ENCODE data around the gene UMAD1.

UMAD1 gene

GRCh38 chr7:7607010-7607409 is 33.5 kb upstream of the UMAD1 start (continued):
- TF ChIP-seq CSDC2 (CRISPR knock-in tag; IDR thresholded peaks at IDR 0.05) = no peak

- TF ChIP-seq ISL1 (CRISPR knock-in tag; IDR thresholded peaks at IDR 0.05) (no peak), PATZ1 (CRISPR knock-in tag; IDR thresholded peaks at IDR 0.05; ENCODE audit: borderline replicate concordance) (no peak), CSRNP3 (CRISPR knock-in tag; IDR thresholded peaks at IDR 0.05) (no peak), ZC3H10 (CRISPR knock-in tag; IDR thresholded peaks at IDR 0.05) (no peak), SNAI2 (CRISPR knock-in tag; IDR thresholded peaks at IDR 0.05) (no peak), ZNF565 (CRISPR knock-in tag; conservative IDR thresholded peaks at IDR 0.05; ENCODE audit: low read depth) (no peak), CSDC2 (CRISPR knock-in tag; IDR thresholded peaks at IDR 0.05) (no peak), RARB (CRISPR knock-in tag; IDR thresholded peaks at IDR 0.05) (no peak), ARNTL (CRISPR knock-in tag; IDR thresholded peaks at IDR 0.05; ENCODE audit: borderline replicate concordance, low read depth) (no peak), CREB5 (CRISPR knock-in tag; IDR thresholded peaks at IDR 0.05; ENCODE audit: low read depth) (no peak), ZNF8 (CRISPR knock-in tag; IDR thresholded peaks at IDR 0.05) (no peak), TOX (CRISPR knock-in tag; IDR thresholded peaks at IDR 0.05; ENCODE audit: borderline replicate concordance) (no peak), PPARA (CRISPR knock-in tag; IDR thresholded peaks at IDR 0.05; ENCODE audit: borderline replicate concordance) (no peak), ZFP3 (CRISPR knock-in tag; IDR thresholded peaks at IDR 0.05) (no peak), POU6F1 (CRISPR knock-in tag; IDR thresholded peaks at IDR 0.05; ENCODE audit: borderline replicate concordance, low read depth) (no peak)
- no peak for ATAC-seq
These were observed 31.2 kb upstream of the UMAD1 start for GRCh38 chr7:7609330-7609729.

- ATAC-seq = no peak
These were observed 28.0 kb upstream of the UMAD1 start for GRCh38 chr7:7612519-7612918.

GRCh38 chr7:7613210-7613609 is 27.3 kb upstream of the UMAD1 start:
- no peak for ATAC-seq
- TF ChIP-seq ZFP3 (CRISPR knock-in tag; IDR thresholded peaks at IDR 0.05) (no peak), ZNF8 (CRISPR knock-in tag; IDR thresholded peaks at IDR 0.05) (no peak), BACH2 (CRISPR knock-in tag; IDR thresholded peaks at IDR 0.05; ENCODE audit: borderline replicate concordance) (no peak), ZNF70 (CRISPR knock-in tag; IDR thresholded peaks at IDR 0.05) (no peak), TSHZ2 (CRISPR knock-in tag; IDR thresholded peaks at IDR 0.05) (no peak), RARB (CRISPR knock-in tag; IDR thresholded peaks at IDR 0.05) (no peak), TOX (CRISPR knock-in tag; IDR thresholded peaks at IDR 0.05; ENCODE audit: borderline replicate concordance) (no peak), CSDC2 (CRISPR knock-in tag; IDR thresholded peaks at IDR 0.05) (no peak), POU6F1 (CRISPR knock-in tag; IDR thresholded peaks at IDR 0.05; ENCODE audit: borderline replicate concordance, low read depth) (no peak), OSR1 (CRISPR knock-in tag; IDR thresholded peaks at IDR 0.05) (no peak), PPARA (CRISPR knock-in tag; IDR thresholded peaks at IDR 0.05; ENCODE audit: borderline replicate concordance) (no peak), ZC3H10 (CRISPR knock-in tag; IDR thresholded peaks at IDR 0.05) (no peak), ESRRG (CRISPR knock-in tag; IDR thresholded peaks at IDR 0.05) (no peak)

More at GRCh38 chr7:7612519-7612918, 28.0 kb upstream of the UMAD1 start:
- TF ChIP-seq ARNTL (CRISPR knock-in tag; IDR thresholded peaks at IDR 0.05; ENCODE audit: borderline replicate concordance, low read depth) = no peak
- TF ChIP-seq RARB (CRISPR knock-in tag; IDR thresholded peaks at IDR 0.05) = no peak
- TF ChIP-seq ZFP3 (CRISPR knock-in tag; IDR thresholded peaks at IDR 0.05) = no peak
- TF ChIP-seq ZFP30 (CRISPR knock-in tag; IDR thresholded peaks at IDR 0.05) = no peak
- no peak for TF ChIP-seq CSRNP3 (CRISPR knock-in tag; IDR thresholded peaks at IDR 0.05)

Data from SK-N-SH treated with all-trans-retinoic acid at 6 μM for 48 hours (cell line).